Suprapubic skin (tissue), 4 donors: Measurements from ENCODE around the gene CHST15. TPM values are rescaled to one million over a fixed set of nuclear protein-coding genes. Genes with fewer than 3 reads are reported as not detected.

ENCODE experiments used
- DNase-seq, 2 donors: peaks; one replicate each; pipeline ENCODE4 v3.0.0-alpha.2; 2019; ENCODE audit warnings: low spot score in 2 of 2
- H3K27ac ChIP-seq: fragments of 200-600 bp; sonication (generic); one replicate; pipeline ENCODE4 v1.5.1; 2019
- H3K27me3 ChIP-seq: fragments of 200-600 bp; sonication (generic); one replicate; pipeline ENCODE4 v1.5.1; 2019
- H3K36me3 ChIP-seq: fragments of 200-600 bp; sonication (generic); one replicate; pipeline ENCODE4 v1.5.1; 2019
- H3K4me1 ChIP-seq: fragments of 200-600 bp; sonication (generic); one replicate; pipeline ENCODE4 v1.5.1; 2019
- H3K4me3 ChIP-seq: fragments of 200-600 bp; sonication (generic); one replicate; pipeline ENCODE4 v1.5.1; 2019; ENCODE audit warnings: mild to moderate bottlenecking
- H3K9me3 ChIP-seq: fragments of 200-600 bp; sonication (generic); one replicate; pipeline ENCODE4 v1.5.1; 2019
- CTCF ChIP-seq, 2 donors: fragments of 200-600 bp in 1 of 2; fragments of 450-650 bp in 1 of 2; sonication (generic) in 1 of 2; IDR thresholded peaks; one replicate each; pipeline ENCODE4 v1.5.1; 2016 to 2019; ENCODE audit warnings: antibody characterized with exemption in 2 of 2, mild to moderate bottlenecking in 1 of 2, moderate library complexity in 1 of 2
- EP300 ChIP-seq: sonication (generic); formaldehyde crosslinking; IDR thresholded peaks from one replicate; pipeline ENCODE4 v1.6.1; 2017; ENCODE audit warnings: antibody characterized with exemption
- POLR2A ChIP-seq, 2 donors: fragments of 450-650 bp; IDR thresholded peaks; one replicate each; pipeline ENCODE4 v1.6.1; 2017; ENCODE audit warnings: antibody characterized with exemption in 2 of 2, mild to moderate bottlenecking in 2 of 2, moderate library complexity in 2 of 2
- POLR2AphosphoS5 ChIP-seq, 3 donors: sonication (generic); formaldehyde crosslinking; IDR thresholded peaks; one replicate each; pipeline ENCODE4 v1.6.1; 2017; ENCODE audit warnings: antibody characterized with exemption in 3 of 3
- WGBS: methylation state at CpG from one replicate; pipeline ENCODE4 v1.1.5; 2018; 5-methylcytosine and 5-hydroxymethylcytosine counted together
- total RNA-seq, 4 donors: library from RNA; depleted of rRNA; stranded (reverse); fragments of >200 nt; gene quantifications; one replicate each; pipeline ENCODE4 v1.1.0, GENCODE V29; 2016

The CHST15 gene
- total RNA-seq, 4 donors from 2014 or later: 20.6 to 59.1 (median 22.8) TPM

GRCh38 chr10:124045801-124046355, 47.5 kb downstream of the CHST15 start:
- H3K9me3 ChIP-seq: no peaks in the 10 kb centered on the region
- 92% methylated on average over 16 of the region's 18 CpGs for WGBS
- no peak overlapping the region for H3K4me3 ChIP-seq
- peaks cover 8% of the 10 kb centered on the region for H3K4me1 ChIP-seq
- no peak overlapping the region for H3K27ac ChIP-seq
- peaks cover 16% of the 10 kb centered on the region for H3K36me3 ChIP-seq
- DNase-seq: no peak
- H3K27me3 ChIP-seq: no peaks in the 10 kb centered on the region
- TF ChIP-seq CTCF (IDR thresholded peaks at IDR 0.05): no peak
- no peak for TF ChIP-seq POLR2AphosphoS5 (IDR thresholded peaks at IDR 0.05)
- TF ChIP-seq EP300: no peak
- no peak for TF ChIP-seq POLR2A (IDR thresholded peaks at IDR 0.05)

DNA sequence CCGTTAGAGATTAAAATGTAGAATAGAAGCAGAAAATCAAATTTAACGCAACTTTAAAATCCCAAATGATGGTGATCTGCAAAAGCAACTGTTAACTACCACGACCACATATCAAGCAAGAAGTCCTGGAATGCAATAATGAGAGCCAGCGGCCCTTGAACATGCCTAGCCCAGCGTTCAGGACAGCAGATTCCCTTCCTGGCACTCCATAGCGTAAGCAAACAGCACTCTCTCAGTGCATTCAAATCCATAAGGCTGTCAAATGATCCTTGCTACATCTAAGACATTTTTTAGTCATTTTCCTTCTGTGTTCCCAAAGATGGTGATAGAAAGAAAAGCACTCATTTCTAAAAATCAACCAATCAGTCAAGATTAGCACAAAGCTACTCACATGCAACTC, 48.1 kb downstream of the CHST15 start:
- H3K4me3 ChIP-seq: no peak overlapping the region

DNA sequence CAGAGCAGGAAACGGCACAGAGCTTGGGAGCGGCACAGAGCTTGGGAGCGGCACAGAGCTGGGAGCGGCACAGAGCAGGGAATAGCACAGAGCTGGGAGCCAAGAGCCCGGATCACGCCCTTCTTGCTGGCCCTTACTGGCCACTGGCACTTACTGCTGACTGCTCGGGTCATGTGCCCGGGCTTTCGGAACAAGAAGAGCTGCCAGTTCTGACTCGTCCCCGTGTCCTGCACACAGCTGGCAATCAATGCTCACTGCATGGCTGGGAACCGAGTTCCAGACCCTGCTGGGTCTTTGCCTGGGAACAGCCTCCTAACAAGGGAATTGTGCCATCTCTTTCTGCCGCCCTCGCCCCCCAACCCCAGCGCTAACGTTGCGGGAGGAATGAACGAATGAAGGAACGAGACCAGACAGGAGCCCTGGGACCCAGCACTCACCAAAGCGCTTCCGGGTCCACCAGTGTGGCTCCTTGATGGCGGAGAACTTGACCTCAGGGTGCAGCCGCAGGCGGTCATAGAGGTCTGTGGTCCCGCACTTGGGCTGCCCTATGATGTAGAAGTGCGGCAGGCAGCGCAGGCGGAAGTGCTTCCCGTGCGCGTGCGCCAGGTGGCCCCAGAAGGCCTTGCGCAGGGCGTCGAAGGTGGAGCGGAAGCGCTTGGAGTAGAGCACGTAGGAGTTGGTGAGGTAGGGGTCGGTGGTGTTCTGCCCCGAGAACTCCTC, 49.1 kb downstream of the CHST15 start:
- no peak for TF ChIP-seq POLR2AphosphoS5 (IDR thresholded peaks at IDR 0.05)
- TF ChIP-seq CTCF (IDR thresholded peaks at IDR 0.05): no peak
- TF ChIP-seq POLR2A (IDR thresholded peaks at IDR 0.05): no peak
- TF ChIP-seq EP300: no peak
- 85% methylated on average over 27 of the region's 40 CpGs for WGBS
- H3K27ac ChIP-seq: no peak overlapping the region
- peaks cover 8% of the 10 kb centered on the region for H3K4me1 ChIP-seq
- peaks cover 21% of the 10 kb centered on the region for H3K36me3 ChIP-seq
- no peak for DNase-seq
- H3K4me3 ChIP-seq: no peak overlapping the region
- no peaks in the 10 kb centered on the region for H3K9me3 ChIP-seq
- H3K27me3 ChIP-seq: no peaks in the 10 kb centered on the region

More for the DNA sequence above, 48.1 kb downstream of the CHST15 start:
- TF ChIP-seq POLR2AphosphoS5 (IDR thresholded peaks at IDR 0.05) (no peak), POLR2A (IDR thresholded peaks at IDR 0.05) (no peak), EP300 (no peak), CTCF (IDR thresholded peaks at IDR 0.05) (no peak)
- Histone ChIP-seq H3K36me3 (peaks cover 18% of the 10 kb centered on the region), H3K27ac (no peak overlapping the region), H3K9me3 (no peaks in the 10 kb centered on the region), H3K4me1 (peaks cover 8% of the 10 kb centered on the region), H3K27me3 (no peaks in the 10 kb centered on the region)
- 81% methylated on average over 6 of the region's 6 CpGs for WGBS
- DNase-seq: no peak

- DNase-seq: no peak
- TF ChIP-seq POLR2A (IDR thresholded peaks at IDR 0.05): no peak
- no peak for TF ChIP-seq CTCF (IDR thresholded peaks at IDR 0.05)
- TF ChIP-seq EP300: no peak
- TF ChIP-seq POLR2AphosphoS5 (IDR thresholded peaks at IDR 0.05): no peak
- Histone ChIP-seq H3K4me1 (peaks cover 8% of the 10 kb centered on the region), H3K4me3 (no peak overlapping the region), H3K27ac (no peak overlapping the region), H3K9me3 (no peaks in the 10 kb centered on the region), H3K36me3 (peaks cover 22% of the 10 kb centered on the region), H3K27me3 (no peaks in the 10 kb centered on the region)
- WGBS: 58% methylated on average over 12 of the region's 12 CpGs
Measured at GRCh38 chr10:124043310-124044142, 49.9 kb downstream of the CHST15 start.
